Stimulated activated CD4-positive, alpha-beta T cell treated with anti-CD3 and anti-CD28 coated beads, Interleukin-4, amount 100 ng/mL, for 48 hours (primary cell): ENCODE results near the gene DNAJB12.
A peak's percentile ranks its signal among the peaks of the same experiment; 100 is the strongest.

Source experiments
- DNase-seq, 2 donors: peaks; one replicate each; pipeline ENCODE4 v3.0.0-alpha.2; 2020; ENCODE audit warnings: low read depth in 2 of 2

Gene DNAJB12

DNA sequence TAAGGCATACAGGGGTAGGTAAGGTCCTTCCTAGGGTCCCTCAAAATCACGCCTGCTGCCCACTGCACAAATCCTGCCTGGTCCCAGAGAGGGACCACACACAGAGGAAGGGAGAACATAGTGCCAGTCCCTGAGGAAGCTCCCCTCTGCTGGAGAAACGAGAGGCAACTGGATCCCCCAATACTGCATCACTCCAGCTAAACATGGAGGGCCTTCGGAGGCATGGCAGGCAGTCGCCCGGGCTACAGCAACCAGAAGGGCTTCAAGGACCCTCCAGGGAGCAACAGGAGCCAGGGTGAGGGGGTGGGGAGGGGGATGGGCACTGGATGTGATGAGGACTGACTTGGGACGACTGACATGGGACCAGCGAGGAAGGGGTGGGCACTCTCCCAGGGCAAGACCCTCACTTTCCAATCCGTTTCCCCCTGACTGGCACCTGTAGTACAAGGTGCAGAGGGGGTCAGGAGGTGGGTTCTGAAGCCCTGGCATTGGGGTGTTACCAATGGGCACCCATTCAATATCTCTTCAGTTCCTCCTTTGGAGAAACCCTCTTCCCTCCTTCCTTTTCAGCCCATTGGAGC lies 59.3 kb downstream of the DNAJB12 start:
- no peak for DNase-seq

DNA sequence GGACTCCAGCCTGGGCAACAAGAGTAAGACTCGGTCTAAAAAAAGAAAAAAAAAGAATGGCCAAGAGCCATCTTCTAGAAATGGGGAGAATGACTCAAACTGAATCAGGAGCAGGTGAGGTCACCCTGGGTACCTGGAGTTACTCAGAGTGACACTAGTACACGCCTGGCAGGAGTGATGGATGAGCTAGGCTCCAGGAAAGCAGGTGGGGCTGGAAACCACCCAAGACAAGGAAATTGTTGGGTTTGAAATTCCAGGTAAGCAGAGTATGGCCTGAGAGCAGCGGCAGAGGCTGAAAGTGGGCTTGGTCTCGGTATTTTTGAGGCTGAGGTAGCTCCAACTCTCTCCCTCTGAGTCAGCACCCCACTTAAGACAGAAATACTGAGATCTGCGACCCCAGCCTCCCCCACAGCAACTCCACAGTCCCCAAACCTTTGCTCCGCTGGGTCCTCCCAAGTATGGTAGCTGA lies 62.5 kb downstream of the DNAJB12 start:
- peak in 1 of 2 donors; percentile 64 for DNase-seq

- DNase-seq = no peak
Measured at GRCh38 chr10:72291019-72291532, 63.6 kb downstream of the DNAJB12 start.

DNA sequence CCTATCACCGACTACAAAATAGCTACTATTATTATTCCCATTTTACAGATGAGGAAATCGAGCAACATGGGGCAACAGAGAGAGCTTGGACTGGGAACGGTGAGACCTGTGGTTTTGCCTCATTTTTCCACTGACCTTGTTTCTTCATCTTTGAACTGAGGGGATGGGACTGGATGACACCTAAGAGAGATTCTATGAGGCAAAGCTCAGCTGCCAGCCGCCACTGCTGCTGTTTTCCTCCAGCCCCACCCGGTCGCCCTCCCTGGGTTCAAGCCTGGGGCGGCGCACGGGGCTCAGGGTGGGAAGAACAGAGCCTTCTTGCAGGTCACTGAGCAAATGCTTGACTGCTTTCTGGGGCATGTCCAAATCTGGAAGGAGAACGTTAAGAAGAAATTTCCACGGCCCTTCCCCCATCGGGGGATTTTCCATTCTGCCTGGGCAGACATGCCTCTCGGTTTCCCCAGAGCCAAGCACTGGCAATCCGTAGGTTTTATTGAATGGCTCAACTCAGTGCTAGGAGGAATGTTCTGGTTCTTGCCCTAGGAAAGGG lies 68.7 kb downstream of the DNAJB12 start:
- DNase-seq = no peak

DNA sequence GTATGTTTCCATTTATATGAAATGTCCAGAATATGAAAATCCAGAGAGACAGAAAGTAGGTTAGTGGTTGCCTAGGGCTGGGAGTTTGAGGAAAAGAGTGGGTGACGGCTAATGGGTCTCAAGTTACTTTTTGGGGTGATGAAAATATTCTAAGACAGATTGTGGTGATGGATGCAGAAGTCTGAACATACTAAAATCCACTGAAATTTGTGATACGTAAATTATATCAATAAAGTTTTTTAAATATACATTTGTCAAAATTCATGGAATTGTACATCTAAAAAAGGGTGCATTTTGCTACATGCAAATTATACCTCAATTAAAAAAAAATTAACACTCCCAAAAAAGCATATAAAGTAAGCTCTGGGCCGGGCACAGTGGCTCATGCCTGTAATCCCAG lies 71.6 kb downstream of the DNAJB12 start:
- no peak for DNase-seq
